GM12878 (cell line): ENCODE measurements around the gene CDH4. TPM values are rescaled to one million over a fixed set of nuclear protein-coding genes. Genes with fewer than 3 reads are reported as not detected.

Experiments used
- ATAC-seq: fragments of 200-7000 bp; cut with Tn5 transposase; 3 replicates; pipeline ENCODE4 v1.9.1; 2020; ENCODE audit warnings: mild to moderate bottlenecking, moderate library complexity
- BruUV-seq: library from RNA; stranded (reverse); fragments of 400-500 nt; replicated peaks from 2 replicates; lab custom pipeline; 2021; lab: Mats Ljungman, UMichigan
- CTCF ChIA-PET: fragments of 300-600 bp; sonication (Branson Sonifier 250); formaldehyde crosslinking; extraction: SDS; loops from one replicate; lab custom pipeline; 2021; ENCODE audit warnings: inconsistent platforms; lab: Yijun Ruan, JAX
- POLR2A ChIA-PET: fragments of 350-600 bp; formaldehyde crosslinking; extraction: SDS; loops from one replicate; lab custom pipeline; 2021; ENCODE audit warnings: inconsistent platforms; lab: Charles Lee
- RAD21 ChIA-PET: fragments of 300-600 bp; sonication (Branson Sonifier 250); formaldehyde crosslinking; loops from one replicate; lab custom pipeline; 2023; ENCODE audit warnings: antibody characterized with exemption; ENCODE audit not compliant: unreplicated experiment; lab: Charles Lee
- SMC1A ChIA-PET: fragments of 300-600 bp; sonication (Branson Sonifier 250); formaldehyde crosslinking; loops from one replicate; lab custom pipeline; 2023; ENCODE audit not compliant: unreplicated experiment, uncharacterized antibody; lab: Charles Lee
- DNase-seq: peaks from one replicate; pipeline ENCODE4 v3.0.0-alpha.2; 2011; ENCODE audit warnings: low read depth, low spot score
- FAIRE-seq: peaks from 3 replicates; lab custom pipeline; 2011; peaks lifted over from hg19 to GRCh38; lab: Jason Lieb, UNC
- H2AFZ ChIP-seq: 2 replicates; pipeline ENCODE4 v1.6.0; 2011; ENCODE audit warnings: low read depth, low read length, control low read depth; ENCODE audit not compliant: control insufficient read depth
- H3K27ac ChIP-seq: 2 replicates; pipeline ENCODE4 v1.5.1; 2011; ENCODE audit warnings: control low read depth; ENCODE audit not compliant: control insufficient read depth, insufficient read depth
- H3K27me3 ChIP-seq, 2 experiments: replicated peaks in 1 of 2; 2 replicates each; pipeline versions ENCODE4 v1.6.0 to v1.6.1; 2011; ENCODE audit warnings: low read length in 1 of 2; ENCODE audit not compliant: control insufficient read depth in 2 of 2, insufficient read depth in 2 of 2
- H3K36me3 ChIP-seq, 2 experiments: 2 replicates each; pipeline ENCODE4 v1.5.1; 2011; ENCODE audit warnings: low read length in 1 of 2; ENCODE audit not compliant: control insufficient read depth in 2 of 2, insufficient read depth in 2 of 2
- H3K4me1 ChIP-seq: 2 replicates; pipeline ENCODE4 v1.6.1; 2011; ENCODE audit warnings: mild to moderate bottlenecking, low read length, moderate library complexity, mixed read lengths; ENCODE audit not compliant: control insufficient read depth, insufficient read depth
- H3K4me2 ChIP-seq: 2 replicates; pipeline ENCODE4 v1.6.0; 2011; ENCODE audit warnings: control low read depth; ENCODE audit not compliant: control insufficient read depth, insufficient read depth
- H3K4me3 ChIP-seq: fragments of 200-600 bp; sonication (generic); 2 replicates; pipeline ENCODE4 v1.5.1; 2016
- H3K79me2 ChIP-seq: 2 replicates; pipeline ENCODE4 v1.6.0; 2011; ENCODE audit warnings: low read length; ENCODE audit not compliant: control insufficient read depth, insufficient read depth
- H3K9ac ChIP-seq: 2 replicates; pipeline ENCODE4 v1.8.0; 2011; ENCODE audit warnings: low read length, control low read depth, mixed read lengths; ENCODE audit not compliant: control insufficient read depth, insufficient read depth
- H3K9me3 ChIP-seq: replicated peaks from 3 replicates; pipeline ENCODE4 v1.5.1; 2011; ENCODE audit warnings: mild to moderate bottlenecking, low read length; ENCODE audit not compliant: control insufficient read depth, insufficient read depth
- H4K20me1 ChIP-seq: 2 replicates; pipeline ENCODE4 v1.6.0; 2011; ENCODE audit not compliant: control insufficient read depth, insufficient read depth
- BHLHE40 ChIP-seq, 2 experiments: fragments of 450-650 bp in 1 of 2; IDR thresholded peaks; 2 replicates each; pipeline ENCODE4 v1.6.1; 2011 to 2017; ENCODE audit warnings: low read depth in 2 of 2, borderline replicate concordance in 1 of 2, improper control_type of control experiment in 1 of 2, low read length in 1 of 2, mild to moderate bottlenecking in 1 of 2
- HDAC6 ChIP-seq: fragments of 200-600 bp; sonication (generic); IDR thresholded peaks from one replicate; pipeline ENCODE4 v1.8.0; 2017; ENCODE audit warnings: antibody characterized with exemption; ENCODE audit not compliant: unreplicated experiment
- IRF4 ChIP-seq: IDR thresholded peaks from 2 replicates; pipeline ENCODE4 v1.6.1; 2011; ENCODE audit warnings: low read depth, low read length
- MTA3 ChIP-seq: IDR thresholded peaks from 2 replicates; pipeline ENCODE4 v1.6.1; 2012; ENCODE audit warnings: low read length, inconsistent platforms, borderline replicate concordance
- NR2F1 ChIP-seq: fragments of 450-650 bp; conservative IDR thresholded peaks from 2 replicates; pipeline ENCODE4 v1.6.1; 2017; ENCODE audit warnings: mild to moderate bottlenecking
- POLR2AphosphoS5 ChIP-seq: IDR thresholded peaks from 2 replicates; pipeline ENCODE4 v1.6.1; 2011; ENCODE audit warnings: mild to moderate bottlenecking, low read length, inconsistent platforms
- TARDBP ChIP-seq: IDR thresholded peaks from 2 replicates; pipeline ENCODE4 v1.6.1; 2016; ENCODE audit warnings: borderline replicate concordance
- TCF12 ChIP-seq: IDR thresholded peaks from 2 replicates; pipeline ENCODE4 v1.6.1; 2011; ENCODE audit warnings: low read depth, mild to moderate bottlenecking, low read length
- ZNF274 ChIP-seq: IDR thresholded peaks from one replicate; pipeline ENCODE4 v1.8.0; 2011; ENCODE audit not compliant: insufficient read length, insufficient read depth
- WGBS: methylation state at CpG from one replicate; pipeline ENCODE4 v1.1.6; 2016; ENCODE audit warnings: low lambda C conversion rate; ENCODE audit not compliant: insufficient replicate concordance, insufficient coverage; ENCODE audit errors: missing lambda C conversion rate; 5-methylcytosine and 5-hydroxymethylcytosine counted together
- in situ Hi-C: fragments of 300-500 bp; cut with MboI; formaldehyde crosslinking; loops from 9 replicates; pipeline ENCODE4 v1.14.3; 2018; ENCODE audit warnings: mixed read lengths
- intact Hi-C: fragments of 100-400 bp; cut with micrococcal nuclease; formaldehyde crosslinking; loops from one replicate; pipeline ENCODE4 v1.14.2; 2022; ENCODE audit not compliant: unreplicated experiment
- polyA plus RNA-seq, 11 experiments: library from polyadenylated mRNA; depleted of rRNA in 4 of 11; unstranded in 6 of 11; stranded (reverse) in 5 of 11; fragments of >200 nt; fragmentation: Nextera tagmentation in 4 of 11; fragmentation: Illumina TruSeq in 1 of 11; extraction: Ambion mirVana in 4 of 11; extraction: Trizol in 1 of 11; gene quantifications; 1 replicate in 1 of 11; 2 replicates in 10 of 11; pipeline versions ENCODE4 v1.2.1 to v1.2.3, GENCODE V29; 2011 to 2016; ENCODE audit warnings: inconsistent platforms in 2 of 11, missing spikeins in 2 of 11, low read depth in 1 of 11
- total RNA-seq, 4 experiments: library from RNA; depleted of rRNA in 3 of 4; stranded (reverse); fragments of >200 nt in 3 of 4; fragmentation: Illumina TruSeq in 1 of 4; extraction: Trizol in 1 of 4; gene quantifications; 2 replicates each; pipeline versions ENCODE4 v1.2.1 to v1.2.3, GENCODE V29; 2013 to 2021
- TF ChIP-seq, protein P1 (sequence below): fragments of 450-650 bp; formaldehyde crosslinking; IDR thresholded peaks from 2 replicates; pipeline ENCODE4 v1.4.0; 2022; ENCODE audit warnings: mild to moderate bottlenecking, moderate library complexity
- TF ChIP-seq, protein P2 (sequence below): fragments of 150-350 bp; IDR thresholded peaks from 2 replicates; pipeline ENCODE4 v1.6.1; 2014; ENCODE audit warnings: mild to moderate bottlenecking, low read depth, low read length
- TF ChIP-seq, protein P3 (sequence below): fragments of 450-650 bp; IDR thresholded peaks from 2 replicates; pipeline ENCODE4 v1.6.1; 2017; ENCODE audit warnings: mild to moderate bottlenecking, moderate library complexity
- TF ChIP-seq, protein P4 (sequence below): IDR thresholded peaks from 2 replicates; pipeline ENCODE4 v1.6.1; 2011; ENCODE audit warnings: low read depth, mild to moderate bottlenecking, low read length, moderate library complexity, borderline replicate concordance; ENCODE audit errors: extremely low read depth

Gene CDH4
- total and polyA plus RNA-seq, 10 of the 15 experiments (the other 5 are each of a cell fraction or from before 2014, with no cell fraction given) = not detected

DNA sequence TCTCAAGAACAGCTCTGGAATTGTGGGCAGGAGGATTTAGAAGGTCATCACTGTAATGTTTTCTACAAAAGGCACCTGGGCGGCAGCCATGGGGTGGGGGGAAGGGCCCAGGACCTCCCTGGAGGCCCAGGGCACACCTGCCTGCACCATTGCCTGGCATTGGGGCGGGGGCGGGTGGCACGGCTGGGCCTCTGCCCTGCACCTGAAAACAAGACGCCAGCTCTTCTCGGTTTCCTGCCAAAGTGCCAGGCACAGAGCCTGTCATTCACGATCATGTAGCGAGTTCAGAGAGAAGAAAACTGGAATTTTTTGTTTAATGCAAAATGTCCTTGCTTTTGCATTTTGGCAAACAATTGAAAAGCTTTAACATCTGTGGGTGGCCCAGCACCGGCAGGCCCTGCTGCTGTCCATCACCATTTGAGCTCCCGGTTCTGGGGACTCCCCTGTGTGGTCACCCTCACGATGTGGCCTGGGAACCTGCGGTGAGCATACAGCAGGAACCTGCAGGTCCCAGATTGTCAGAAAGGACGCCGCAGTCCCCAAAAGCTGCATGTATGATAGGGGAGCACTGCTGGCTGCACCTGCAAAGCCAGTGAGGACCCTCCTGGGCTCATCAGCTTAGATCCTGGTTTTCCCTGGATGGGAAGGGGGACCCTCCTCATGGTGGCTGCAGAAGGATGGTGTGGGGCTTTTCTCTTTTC, 262.9 kb downstream of the CDH4 start (continued):
- TF ChIP-seq, protein P1, sequence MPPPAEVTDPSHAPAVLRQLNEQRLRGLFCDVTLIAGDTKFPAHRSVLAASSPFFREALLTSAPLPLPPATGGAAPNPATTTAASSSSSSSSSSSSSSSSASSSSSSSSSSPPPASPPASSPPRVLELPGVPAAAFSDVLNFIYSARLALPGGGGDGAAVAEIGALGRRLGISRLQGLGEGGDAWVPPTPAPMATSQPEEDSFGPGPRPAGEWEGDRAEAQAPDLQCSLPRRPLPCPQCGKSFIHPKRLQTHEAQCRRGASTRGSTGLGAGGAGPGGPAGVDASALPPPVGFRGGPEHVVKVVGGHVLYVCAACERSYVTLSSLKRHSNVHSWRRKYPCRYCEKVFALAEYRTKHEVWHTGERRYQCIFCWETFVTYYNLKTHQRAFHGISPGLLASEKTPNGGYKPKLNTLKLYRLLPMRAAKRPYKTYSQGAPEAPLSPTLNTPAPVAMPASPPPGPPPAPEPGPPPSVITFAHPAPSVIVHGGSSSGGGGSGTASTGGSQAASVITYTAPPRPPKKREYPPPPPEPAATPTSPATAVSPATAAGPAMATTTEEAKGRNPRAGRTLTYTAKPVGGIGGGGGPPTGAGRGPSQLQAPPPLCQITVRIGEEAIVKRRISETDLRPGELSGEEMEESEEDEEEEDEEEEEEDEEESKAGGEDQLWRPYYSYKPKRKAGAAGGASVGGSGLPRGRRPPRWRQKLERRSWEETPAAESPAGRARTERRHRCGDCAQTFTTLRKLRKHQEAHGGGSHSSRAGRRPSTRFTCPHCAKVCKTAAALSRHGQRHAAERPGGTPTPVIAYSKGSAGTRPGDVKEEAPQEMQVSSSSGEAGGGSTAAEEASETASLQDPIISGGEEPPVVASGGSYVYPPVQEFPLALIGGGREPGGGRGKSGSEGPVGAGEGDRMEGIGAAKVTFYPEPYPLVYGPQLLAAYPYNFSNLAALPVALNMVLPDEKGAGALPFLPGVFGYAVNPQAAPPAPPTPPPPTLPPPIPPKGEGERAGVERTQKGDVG (CRISPR knock-in tag) = no peak
- TF ChIP-seq NR2F1 (no peak), ZNF274 (no peak), MTA3 (no peak), TARDBP (no peak), POLR2AphosphoS5 (no peak)
- TF ChIP-seq, protein P2, sequence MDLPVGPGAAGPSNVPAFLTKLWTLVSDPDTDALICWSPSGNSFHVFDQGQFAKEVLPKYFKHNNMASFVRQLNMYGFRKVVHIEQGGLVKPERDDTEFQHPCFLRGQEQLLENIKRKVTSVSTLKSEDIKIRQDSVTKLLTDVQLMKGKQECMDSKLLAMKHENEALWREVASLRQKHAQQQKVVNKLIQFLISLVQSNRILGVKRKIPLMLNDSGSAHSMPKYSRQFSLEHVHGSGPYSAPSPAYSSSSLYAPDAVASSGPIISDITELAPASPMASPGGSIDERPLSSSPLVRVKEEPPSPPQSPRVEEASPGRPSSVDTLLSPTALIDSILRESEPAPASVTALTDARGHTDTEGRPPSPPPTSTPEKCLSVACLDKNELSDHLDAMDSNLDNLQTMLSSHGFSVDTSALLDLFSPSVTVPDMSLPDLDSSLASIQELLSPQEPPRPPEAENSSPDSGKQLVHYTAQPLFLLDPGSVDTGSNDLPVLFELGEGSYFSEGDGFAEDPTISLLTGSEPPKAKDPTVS = no peak

DNA sequence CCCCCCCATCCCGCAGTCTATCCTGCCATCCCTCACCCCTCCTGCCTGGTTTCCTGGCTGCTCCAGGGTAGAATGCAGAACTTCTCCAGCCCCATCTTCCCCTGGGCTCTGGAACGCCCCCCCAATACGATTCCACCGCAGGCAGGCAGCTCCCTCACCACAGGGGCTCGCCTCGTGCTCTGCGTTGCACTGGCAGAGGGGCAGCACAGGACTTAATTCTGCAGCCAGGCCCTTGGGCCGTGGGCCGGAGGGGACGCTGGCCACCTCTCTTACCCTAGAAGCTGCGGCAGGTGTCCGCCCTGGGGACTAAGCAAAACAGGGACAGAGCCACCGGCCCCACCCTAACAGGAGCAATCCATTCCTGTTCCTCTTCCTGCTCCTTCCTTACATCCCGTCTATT, 263.9 kb downstream of the CDH4 start:
- 13% methylated on average over 9 of the region's 14 CpGs for WGBS
- TF ChIP-seq IRF4 (no peak), TARDBP (no peak), TCF12 (no peak), BHLHE40 (IDR thresholded peaks at IDR 0.05; ENCODE audit: borderline replicate concordance in 1 of 2, low read depth in 2 of 2, low read length in 1 of 2) (no peak), HDAC6 (no peak)
- TF ChIP-seq, protein P3, sequence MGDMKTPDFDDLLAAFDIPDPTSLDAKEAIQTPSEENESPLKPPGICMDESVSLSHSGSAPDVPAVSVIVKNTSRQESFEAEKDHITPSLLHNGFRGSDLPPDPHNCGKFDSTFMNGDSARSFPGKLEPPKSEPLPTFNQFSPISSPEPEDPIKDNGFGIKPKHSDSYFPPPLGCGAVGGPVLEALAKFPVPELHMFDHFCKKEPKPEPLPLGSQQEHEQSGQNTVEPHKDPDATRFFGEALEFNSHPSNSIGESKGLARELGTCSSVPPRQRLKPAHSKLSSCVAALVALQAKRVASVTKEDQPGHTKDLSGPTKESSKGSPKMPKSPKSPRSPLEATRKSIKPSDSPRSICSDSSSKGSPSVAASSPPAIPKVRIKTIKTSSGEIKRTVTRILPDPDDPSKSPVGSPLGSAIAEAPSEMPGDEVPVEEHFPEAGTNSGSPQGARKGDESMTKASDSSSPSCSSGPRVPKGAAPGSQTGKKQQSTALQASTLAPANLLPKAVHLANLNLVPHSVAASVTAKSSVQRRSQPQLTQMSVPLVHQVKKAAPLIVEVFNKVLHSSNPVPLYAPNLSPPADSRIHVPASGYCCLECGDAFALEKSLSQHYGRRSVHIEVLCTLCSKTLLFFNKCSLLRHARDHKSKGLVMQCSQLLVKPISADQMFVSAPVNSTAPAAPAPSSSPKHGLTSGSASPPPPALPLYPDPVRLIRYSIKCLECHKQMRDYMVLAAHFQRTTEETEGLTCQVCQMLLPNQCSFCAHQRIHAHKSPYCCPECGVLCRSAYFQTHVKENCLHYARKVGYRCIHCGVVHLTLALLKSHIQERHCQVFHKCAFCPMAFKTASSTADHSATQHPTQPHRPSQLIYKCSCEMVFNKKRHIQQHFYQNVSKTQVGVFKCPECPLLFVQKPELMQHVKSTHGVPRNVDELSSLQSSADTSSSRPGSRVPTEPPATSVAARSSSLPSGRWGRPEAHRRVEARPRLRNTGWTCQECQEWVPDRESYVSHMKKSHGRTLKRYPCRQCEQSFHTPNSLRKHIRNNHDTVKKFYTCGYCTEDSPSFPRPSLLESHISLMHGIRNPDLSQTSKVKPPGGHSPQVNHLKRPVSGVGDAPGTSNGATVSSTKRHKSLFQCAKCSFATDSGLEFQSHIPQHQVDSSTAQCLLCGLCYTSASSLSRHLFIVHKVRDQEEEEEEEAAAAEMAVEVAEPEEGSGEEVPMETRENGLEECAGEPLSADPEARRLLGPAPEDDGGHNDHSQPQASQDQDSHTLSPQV = no peak
- TF ChIP-seq, protein P4, sequence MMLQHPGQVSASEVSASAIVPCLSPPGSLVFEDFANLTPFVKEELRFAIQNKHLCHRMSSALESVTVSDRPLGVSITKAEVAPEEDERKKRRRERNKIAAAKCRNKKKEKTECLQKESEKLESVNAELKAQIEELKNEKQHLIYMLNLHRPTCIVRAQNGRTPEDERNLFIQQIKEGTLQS = no peak
- TF ChIP-seq, all 136 proteins: peak for 0
- no peak for DNase-seq
- ChIA-PET POLR2A (no interaction called here), RAD21 (no interaction called here), CTCF (no interaction called here), SMC1A (no interaction called here)
- Histone ChIP-seq H4K20me1 (no peaks in the 10 kb centered on the region), H3K4me2 (no peak overlapping the region), H3K9ac (no peak overlapping the region), H2AFZ (no peak overlapping the region), H3K27ac (no peak overlapping the region), H3K79me2 (no peaks in the 10 kb centered on the region), H3K4me3 (no peak overlapping the region), H3K36me3 (no peaks in the 10 kb centered on the region), H3K27me3 (no peaks in the 10 kb centered on the region), H3K9me3 (no peaks in the 10 kb centered on the region; the same call in 2 of the 3 replicates), H3K4me1 (no peaks in the 10 kb centered on the region)
- in situ Hi-C loops (no loop called here), intact Hi-C loops (no loop called here)
- ATAC-seq = no peak
- no TSS peak for BruUV-seq
- FAIRE-seq = no peak
